Measurements from ENCODE around the gene SH3PXD2A.

- TF ChIP-seq POLR2A (IDR thresholded peaks at IDR 0.05; ENCODE audit: low read length) (no peak), GATA1 (IDR thresholded peaks at IDR 0.05; ENCODE audit: low read depth, low read length) (no peak)
Observed at GRCh38 chr10:103698266-103698665, 157.1 kb downstream of the SH3PXD2A start.
